ENCODE measurements around the gene CRKL.

The CRKL gene

DNA sequence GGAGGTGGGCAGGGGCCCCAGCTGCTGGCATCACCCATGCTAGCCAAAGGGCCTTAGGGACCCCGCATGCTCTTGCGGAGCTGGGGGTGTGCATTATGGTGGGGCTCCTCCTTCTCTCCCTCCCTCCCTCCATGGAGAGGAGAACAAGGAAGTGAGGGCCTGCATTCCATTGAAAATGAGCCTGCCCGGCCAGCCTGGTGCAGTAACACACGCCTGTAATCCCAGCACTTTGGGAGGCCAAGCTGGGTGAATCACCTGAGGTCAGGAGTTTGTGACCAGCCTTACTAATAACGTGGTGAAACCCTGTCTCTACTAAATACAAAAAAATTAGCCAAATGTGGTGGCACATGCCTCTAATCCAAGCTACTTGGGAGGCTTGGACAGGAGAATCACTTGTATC lies 36.0 kb upstream of the CRKL start:
- no peak for DNase-seq (ENCODE audit: low read depth)
- no peak overlapping the region for H3K4me3 ChIP-seq (replicated peaks; ENCODE audit: low read depth, low read length)
- TF ChIP-seq, protein P1, sequence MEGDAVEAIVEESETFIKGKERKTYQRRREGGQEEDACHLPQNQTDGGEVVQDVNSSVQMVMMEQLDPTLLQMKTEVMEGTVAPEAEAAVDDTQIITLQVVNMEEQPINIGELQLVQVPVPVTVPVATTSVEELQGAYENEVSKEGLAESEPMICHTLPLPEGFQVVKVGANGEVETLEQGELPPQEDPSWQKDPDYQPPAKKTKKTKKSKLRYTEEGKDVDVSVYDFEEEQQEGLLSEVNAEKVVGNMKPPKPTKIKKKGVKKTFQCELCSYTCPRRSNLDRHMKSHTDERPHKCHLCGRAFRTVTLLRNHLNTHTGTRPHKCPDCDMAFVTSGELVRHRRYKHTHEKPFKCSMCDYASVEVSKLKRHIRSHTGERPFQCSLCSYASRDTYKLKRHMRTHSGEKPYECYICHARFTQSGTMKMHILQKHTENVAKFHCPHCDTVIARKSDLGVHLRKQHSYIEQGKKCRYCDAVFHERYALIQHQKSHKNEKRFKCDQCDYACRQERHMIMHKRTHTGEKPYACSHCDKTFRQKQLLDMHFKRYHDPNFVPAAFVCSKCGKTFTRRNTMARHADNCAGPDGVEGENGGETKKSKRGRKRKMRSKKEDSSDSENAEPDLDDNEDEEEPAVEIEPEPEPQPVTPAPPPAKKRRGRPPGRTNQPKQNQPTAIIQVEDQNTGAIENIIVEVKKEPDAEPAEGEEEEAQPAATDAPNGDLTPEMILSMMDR (IDR thresholded peaks at IDR 0.05; ENCODE audit: low read length, missing control alignments), result no peak

DNA sequence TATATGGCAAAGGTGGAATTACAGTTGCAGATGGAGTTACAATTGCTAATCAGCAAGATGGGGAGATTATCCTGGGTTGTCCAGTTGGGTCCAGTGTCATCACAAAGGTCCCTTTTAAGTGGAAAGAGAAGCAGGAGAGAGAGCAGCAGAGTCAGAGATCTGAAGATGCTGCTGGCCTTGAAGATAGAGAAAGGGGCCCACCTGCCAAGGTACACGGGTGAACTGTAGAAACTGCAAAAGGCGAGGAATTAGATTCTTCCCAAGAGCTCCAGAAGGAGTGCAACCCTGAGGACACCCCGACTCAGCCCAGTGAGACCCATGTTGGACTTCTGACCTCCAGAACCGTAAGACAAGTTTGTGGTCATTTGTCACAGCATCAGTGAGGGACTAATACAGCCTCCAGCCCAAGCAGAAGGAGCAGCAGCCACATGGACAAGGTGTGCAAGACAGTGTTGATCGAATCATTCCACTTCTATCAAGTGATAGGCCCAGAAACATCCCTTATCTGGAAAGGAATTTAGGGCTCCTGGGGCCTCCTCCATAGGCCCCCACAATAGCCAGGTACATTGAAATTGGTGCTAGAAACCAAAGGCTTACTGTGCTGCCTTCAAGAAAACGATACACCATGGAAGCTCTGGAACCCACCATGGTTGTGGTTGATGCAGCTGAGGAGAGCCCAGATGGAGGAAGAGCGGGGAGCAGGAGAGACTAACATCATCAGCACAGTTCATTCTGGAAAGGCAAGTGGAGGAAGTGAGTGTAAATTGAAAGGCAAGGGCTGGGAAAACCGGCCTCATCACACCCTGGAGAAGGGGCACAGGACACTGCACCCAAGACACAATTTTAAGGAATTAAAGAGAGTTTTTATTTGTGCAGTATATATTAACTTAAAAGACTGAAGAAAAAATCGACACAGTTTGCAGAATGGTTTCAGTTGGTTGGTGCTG lies 35.1 kb upstream of the CRKL start:
- TF ChIP-seq, protein P1 (IDR thresholded peaks at IDR 0.05; ENCODE audit: low read length, missing control alignments), result no peak
- DNase-seq (ENCODE audit: low read depth), result no peak
- no peak overlapping the region for H3K4me3 ChIP-seq (replicated peaks; ENCODE audit: low read depth, low read length)

DNA sequence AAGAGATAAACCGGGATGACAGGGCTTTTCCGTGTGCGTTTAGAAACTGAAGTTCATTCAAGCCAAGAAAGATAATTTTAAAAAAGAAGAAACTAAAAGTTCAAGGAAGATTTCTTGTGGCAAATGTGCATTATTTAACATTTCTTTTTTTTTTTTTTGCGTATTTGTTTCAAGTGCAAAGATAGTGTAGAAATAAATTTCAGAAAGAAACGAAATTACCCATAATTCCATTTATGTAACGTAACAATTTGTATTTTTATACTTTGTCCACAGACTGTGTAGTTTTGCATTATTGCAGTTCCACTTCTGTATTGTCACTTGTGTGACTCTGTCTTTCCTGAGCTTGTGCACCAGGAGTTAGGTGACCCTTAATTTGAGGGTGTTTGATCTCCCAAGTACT lies 34.4 kb upstream of the CRKL start:
- no peak for DNase-seq (ENCODE audit: low read depth)
- H3K4me3 ChIP-seq (replicated peaks; ENCODE audit: low read depth, low read length), result no peak overlapping the region
- TF ChIP-seq, protein P1 (IDR thresholded peaks at IDR 0.05; ENCODE audit: low read length, missing control alignments), result no peak

DNA sequence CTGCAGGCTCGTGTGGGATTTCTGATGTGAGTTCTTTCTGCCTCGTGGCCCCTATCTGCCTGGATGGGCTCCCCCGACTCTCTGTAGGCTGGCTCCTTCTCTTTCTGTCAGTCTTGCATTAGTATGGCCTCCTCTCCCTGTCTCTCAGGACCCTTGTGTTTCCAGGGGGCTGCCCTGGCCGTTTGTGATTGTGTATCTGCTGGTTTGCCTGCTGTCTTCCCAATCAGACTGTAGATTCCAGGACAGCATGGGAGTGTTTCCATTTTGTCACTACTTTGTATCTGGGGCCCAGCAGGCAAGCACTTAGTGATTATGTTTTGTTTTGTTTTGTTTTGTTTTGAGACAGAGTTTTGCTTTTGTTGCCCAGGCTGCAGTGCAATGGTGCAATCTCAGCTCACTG lies 32.8 kb upstream of the CRKL start:
- no peak for DNase-seq (ENCODE audit: low read depth)
- TF ChIP-seq, protein P1 (IDR thresholded peaks at IDR 0.05; ENCODE audit: low read length, missing control alignments), result no peak
- H3K4me3 ChIP-seq (replicated peaks; ENCODE audit: low read depth, low read length), result no peak overlapping the region

DNA sequence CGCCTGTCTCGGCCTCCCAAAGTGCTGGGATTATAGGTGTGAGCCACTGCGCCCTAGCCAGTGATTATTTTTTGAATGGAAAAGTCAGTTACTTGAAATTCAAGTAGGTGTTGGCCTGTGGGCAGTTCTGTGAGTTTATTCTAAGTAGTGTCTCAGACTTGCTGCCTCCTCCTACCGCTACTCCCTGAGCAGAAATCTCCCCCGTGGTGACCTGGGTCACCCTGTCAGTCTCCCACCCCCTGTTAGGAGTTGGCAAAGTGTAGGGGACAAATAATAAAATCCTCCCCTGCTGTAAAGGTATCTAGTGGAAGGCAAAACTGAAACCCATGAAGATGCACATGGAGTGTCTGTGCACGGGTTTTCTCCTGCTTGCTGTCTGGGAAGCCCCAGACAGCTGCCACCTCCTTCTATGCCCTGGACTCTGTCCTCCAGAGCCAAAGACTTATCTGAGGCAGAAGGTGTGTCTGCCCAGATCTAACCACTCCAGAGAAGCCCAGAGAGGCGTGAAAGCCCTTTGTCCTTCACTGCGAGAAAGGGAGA lies 32.1 kb upstream of the CRKL start:
- no peak overlapping the region for H3K4me3 ChIP-seq (replicated peaks; ENCODE audit: low read depth, low read length)
- DNase-seq (ENCODE audit: low read depth), result no peak
- TF ChIP-seq, protein P1 (IDR thresholded peaks at IDR 0.05; ENCODE audit: low read length, missing control alignments), result no peak

DNA sequence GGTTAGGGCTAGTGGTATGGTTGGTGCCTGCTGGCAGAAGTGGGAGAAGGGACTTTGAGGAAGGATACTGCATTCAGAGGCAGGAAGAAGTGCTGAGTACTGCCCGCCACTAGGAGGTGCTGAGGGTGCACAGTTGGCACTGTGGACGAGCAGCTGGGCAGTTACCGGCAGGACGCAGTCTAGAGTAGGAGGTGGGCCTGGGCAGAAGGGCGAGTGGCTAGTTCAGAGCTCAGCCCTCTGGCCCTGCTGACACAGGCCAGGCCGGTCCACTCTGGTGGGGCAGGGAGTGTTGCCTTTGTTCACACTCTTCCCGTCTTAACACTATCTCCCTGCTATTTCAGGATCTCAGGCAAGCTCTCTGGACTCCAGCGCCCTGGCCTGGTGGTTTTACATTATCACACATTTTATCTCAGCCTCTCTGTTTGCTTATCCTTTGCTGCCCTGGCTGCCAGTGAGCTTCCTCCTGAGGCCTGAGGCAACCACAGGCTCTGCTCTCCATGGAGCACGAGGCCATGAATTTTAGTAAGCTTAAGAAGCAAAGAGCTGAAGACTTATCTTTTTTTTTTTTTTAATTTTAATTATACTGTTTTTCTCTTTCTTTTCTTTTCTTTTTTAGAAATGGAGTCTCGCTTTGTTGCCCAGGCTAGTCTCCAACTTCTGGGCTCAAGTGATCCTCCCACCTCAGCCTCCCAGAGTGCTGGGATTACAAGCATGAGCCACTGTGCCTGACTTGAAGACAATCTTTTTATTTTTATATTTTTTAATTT lies 31.5 kb upstream of the CRKL start:
- H3K4me3 ChIP-seq (replicated peaks; ENCODE audit: low read depth, low read length), result no peak overlapping the region
- peak; percentile 89 for DNase-seq (ENCODE audit: low read depth)
- TF ChIP-seq, protein P1 (IDR thresholded peaks at IDR 0.05; ENCODE audit: low read length, missing control alignments), result peak; percentile 96
